CD4-positive, alpha-beta T cell treated with Interleukin-15 for 4 hours (primary cell): ENCODE data around the gene SIRT2.

Experiments
- DNase-seq: peaks from one replicate; pipeline ENCODE4 v3.0.0-alpha.2; 2020; ENCODE audit warnings: low spot score

The SIRT2 gene

DNA sequence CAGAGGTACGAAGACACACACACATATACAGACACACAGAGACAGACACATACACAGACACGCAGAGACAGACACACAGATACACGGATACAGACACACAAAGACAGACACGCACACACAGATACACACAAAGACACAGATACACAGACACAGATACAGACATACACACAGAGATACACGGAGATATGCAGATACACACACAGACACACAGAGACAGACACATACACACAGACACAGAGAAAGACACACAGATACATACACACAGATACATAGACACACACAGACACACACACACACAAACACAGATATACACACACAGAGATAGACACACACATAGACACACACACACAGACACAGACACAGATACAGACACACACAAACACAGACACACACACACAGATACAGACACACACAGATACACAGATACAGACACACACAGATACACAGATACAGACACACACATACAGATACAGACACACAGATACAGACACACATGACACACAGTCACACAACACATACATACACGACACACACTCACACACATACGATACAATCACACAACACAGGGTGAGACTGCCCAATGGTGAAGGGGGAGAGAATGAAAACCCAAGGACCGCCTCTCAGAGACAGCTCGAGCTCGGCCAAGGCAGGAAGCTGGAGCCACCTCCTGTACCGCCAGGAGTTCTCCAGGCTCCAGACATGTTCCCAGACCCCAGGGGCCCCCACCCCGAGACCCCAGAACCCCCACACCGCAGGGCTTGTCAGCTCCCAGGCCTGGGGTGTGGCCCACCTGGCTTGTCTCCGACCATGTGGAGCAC is 21.4 kb upstream of the SIRT2 start:
- DNase-seq: no peak

DNA sequence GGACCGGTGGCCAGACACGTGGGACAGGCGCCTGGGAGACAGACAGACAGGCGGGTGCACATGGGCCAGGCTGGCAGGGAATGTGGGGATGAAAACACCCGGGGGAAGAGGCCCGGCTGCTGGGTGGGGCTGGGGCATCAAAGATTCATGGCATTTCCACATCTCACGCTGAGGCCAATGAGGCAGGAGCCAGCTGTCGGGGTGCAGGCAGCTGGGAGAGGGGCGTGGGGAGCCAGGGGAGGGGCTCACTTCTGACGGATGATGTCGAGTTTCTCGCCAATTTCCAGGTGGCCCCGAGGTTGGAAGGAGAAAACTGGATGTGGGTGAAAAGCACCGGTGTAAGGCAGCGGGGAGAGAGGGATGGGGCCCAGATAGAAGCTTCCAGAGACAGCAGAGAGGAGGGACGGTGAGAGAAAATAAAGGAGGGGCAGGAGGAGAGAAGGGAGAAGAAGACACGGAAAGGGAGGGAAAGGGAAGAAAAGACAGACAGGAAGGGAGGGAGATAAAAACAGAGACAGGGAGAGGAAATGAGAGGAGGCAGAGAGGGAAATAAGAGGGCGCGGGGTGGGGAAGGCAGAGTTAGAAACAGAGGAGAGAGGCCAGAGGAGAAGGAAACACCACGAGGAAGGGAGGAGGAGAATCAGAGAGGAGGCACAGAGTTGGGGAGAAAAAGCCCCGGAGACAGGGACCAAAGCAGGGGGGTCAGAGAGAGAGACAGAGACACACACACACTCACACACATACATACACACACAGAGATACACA is 20.6 kb upstream of the SIRT2 start:
- DNase-seq: no peak

DNA sequence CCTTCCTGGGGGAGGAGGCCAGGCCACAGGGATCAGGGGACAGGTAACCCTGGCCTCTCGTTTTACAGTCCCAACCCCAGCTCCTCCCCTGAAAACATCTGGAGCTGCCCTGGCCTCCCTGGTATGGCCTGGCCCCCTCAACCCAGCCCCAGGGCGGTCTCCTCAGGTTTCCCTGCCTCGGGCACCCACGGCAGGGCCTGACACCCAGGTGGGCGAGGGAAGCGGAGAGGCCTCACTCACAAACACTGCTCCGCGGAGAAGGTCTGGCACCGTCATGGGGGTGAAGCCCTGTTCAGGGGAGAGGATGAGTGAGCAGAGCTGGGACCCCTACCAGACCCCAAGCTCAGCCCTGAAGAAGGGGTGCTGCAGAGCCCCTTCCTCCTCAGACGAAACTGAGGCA is 19.1 kb upstream of the SIRT2 start:
- no peak for DNase-seq

DNA sequence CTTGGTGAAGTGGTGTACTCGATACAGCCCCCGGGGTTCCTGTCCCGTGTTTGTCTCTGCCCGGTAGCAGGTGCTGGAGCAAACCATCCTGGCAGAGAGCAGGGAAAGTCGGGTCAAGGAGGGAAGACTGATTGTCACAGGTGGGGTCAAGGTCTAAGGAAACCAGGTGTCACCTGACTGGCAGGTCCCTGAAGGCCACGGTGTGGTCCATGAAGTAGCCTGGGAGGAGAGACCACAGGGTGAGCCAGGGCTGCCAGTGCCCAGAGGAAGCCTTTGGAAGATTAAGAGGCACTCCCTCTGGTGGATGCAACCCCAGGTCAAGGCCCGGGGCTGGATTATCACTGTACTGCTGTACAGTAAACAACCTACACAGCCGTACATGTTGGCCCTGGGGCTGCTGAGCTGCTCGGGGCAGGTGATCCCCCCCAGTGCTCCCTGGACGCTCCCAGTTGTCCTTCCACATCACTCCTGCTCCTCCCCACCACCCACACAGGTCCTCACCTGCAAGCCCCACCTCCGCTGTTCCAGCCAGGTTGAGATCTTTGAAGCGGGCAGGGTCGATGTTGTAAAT is 18.6 kb upstream of the SIRT2 start:
- no peak for DNase-seq

DNA sequence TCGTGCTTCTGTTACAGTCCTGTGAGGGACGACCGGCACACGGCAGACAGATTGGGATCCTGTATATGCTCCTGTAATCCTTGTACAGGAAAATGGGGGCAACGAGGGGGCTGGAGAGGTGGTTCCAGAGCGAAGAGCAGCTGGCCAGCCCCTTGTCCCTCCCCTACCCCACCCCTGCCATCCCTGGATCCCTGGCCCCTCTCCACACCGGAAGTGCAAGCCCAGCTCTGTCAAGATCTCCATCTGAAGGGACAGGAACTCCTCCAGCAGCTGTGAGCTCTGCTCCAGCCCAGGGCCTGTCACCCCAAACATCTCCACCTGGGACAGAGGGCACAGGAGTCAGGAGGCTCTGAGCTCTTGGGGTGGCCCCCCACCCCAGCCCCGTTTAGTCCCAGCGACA is 18.1 kb upstream of the SIRT2 start:
- no peak for DNase-seq

DNA sequence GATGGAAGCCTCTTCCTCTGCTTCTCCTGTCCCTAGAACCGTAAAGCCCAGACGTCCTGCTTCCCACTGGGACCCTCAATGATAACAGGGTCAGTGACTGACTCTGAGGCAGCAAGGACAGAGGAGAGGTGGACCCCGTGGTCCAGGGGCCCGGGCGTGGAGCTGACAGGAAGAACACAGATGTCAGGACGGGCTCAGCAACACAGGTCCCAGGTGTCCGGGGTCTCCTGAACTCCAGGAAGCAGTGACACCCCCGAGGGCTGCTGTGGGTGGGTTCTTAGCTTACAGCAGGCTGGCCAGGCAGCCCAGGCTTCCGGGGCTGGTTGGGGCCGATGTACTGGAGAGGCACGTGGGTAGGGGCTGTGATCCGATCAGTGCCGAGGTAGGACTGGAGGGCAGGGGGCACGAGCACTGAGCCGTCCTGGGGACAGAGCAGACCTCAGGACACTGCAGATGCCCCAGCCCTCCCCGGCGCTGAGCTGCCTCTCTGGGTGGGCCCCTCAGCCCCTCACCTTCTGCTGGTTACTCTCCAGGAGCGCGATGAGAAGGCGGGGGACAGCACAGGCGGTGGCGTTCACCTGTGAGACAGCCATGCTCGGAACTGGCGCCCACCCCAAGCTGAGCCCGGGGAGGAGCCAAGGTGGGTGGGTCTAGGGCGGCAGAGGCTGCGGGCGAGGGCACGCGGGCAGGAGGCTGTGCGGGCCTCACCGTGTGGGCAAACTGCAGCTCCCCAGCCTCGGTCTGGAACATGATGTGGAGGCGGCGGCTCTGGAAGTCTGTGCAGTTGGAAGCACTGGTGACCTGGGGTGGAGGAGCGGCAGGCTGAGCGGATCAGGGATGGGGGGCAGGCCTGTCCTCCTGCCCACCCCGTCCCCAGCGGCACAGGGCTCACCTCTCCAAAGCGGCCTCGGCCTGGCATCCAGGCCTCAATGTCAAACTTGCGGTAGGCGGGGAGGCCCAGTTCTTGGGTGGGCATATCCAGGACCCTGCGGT is 16.2 kb upstream of the SIRT2 start:
- no peak for DNase-seq

DNA sequence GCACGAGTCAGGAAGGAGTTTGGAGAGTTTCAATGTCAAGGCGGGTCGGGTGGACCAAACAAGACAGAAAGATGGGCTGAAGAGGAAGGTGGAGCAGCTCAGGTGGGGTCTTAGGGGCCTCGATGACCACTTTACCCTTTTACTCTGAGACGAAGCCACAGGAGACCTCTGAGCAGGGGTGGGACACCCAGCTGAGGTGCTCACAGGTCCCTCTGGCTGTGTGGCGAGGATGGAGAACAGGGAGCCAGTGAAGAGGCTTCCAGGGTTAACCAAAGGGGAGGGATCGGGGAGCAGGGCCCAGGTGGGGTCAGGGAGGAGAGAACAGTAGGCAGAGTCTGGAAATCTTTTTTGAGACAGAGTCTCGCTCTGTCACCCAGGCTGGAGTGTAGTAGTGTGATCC is 14.5 kb upstream of the SIRT2 start:
- DNase-seq: no peak

DNA sequence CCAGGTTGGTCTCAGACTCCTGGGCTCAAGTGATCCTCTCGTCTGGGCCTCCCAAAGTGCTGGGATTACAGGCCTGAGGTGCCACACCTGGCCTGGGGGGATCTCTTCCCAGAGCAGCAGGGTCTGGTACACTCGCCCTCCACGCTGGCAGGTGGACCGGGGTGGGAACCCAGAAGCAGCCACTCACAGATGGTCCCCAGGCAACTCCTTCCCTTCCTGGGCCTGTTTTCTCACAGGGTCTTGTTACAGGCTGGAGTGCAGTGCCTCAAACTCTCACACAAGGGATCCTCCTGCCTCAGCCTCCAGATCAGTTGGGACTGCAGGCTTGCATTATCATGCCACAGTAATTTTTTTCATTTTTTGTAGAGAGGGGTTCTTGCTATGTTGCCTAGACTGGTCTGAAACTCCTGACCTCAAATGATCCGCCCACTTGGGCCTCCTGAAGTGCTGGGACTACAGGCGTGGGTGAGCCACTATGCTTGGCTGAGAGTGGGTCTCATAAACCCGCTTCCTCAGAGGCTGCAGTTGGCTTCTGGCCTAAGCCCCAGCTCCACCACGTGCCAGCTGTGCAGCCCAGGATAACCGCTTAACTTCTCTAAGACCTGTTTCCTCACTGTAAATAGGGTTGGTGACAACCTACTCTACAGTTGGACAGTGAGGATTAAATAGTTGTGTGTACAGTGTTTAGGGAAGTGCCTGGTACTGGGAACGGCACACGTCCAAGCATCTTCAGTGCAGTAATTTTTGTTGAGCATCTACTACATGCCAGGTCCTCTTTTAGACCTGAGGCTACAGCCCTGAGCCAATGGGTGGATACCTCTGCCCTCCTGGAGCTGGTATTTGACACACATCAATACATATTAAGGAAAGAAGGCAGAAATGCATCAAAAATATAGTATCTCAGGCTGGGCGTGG is 13.4 kb upstream of the SIRT2 start:
- no peak for DNase-seq

DNA sequence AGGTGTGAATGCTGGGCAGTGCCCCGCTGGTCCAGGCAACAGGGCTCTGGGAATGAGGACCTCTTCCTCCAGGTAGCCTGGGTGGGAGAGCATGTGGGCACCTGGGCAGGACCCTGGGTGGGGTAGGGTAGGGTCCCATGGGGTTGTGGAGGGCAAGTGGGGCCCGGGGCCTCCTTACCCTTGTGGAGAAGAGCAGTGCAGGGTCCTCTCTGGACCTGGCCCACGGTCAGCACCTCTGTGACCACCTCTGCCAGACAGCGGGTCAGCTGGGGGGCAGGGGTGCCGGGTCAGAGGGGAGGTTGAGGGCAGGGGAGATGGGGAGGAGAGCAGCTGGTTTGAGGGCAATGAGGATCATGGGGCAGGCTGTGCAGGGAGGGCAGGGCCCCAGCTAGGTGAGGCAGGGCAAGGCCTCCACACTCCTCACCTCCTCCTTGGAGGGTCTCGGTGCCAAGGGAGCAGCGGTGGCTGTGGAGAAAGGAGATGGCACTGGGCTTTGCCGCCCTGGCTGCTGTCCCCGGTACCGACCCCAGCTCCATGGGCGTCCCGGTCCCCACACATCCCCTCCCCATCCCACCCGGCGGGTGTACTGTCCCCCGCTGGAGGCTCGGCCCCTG is 12.1 kb upstream of the SIRT2 start:
- DNase-seq: no peak

DNA sequence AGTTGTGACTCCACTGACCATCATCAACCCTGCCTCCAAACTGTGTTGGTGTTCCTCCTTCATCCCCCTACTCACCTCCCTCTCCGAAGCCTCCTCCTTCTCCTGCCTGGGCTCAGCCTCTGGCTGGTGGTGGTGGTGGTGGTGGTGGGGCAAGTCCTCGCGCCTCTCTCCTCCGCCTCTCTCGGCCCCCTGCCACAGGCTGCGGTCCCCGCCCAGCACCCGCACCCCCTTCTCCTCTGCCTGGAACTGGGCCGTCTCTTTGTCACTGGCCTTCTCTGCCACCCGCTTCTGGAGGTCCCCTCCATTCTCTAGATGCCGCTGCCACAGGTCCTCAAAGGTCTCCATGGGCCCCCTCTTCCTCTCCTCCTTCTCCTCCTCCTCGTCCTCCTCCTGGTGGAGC is 11.1 kb upstream of the SIRT2 start:
- no peak for DNase-seq

DNA sequence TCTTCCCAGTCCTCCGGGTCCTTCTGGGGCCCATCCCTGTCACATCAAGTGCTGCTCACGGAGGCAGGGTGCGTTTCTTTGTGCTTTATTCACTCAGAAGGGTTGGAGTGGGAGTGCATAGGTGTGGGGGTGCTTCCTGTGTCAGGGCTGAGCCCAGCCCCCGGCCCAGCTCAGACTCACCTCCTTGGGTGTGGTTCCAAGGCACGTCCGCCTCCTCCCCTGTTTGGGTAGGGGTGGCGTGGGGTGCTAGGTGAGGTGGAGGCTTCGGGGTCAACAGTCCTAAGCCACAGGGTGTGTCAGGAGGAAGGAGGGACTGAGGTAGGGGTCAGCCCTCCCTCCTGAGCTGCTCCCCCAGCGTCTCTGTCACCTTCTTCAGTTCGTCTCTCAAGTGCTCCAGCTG is 9.5 kb upstream of the SIRT2 start:
- no peak for DNase-seq

DNA sequence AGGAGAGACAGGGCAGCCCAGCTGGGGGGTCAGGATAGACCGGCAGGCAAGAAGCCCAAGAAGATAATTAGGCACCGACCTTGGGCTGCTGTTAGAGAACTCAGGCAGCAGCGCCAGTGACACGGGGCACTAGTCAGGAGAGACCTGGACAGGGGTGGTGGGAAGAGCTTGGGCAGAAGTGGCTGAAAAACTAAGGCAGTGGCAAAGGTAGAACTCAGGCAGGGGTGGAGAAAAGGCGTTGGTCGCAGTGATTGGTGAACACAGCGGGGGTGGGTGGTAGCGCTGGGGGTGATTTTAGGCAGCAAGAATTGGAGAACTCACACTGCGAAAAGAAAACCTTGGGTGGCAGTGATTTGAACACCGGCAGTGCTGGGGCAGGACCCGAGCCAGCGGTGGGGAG is 8.3 kb upstream of the SIRT2 start:
- no peak for DNase-seq

DNA sequence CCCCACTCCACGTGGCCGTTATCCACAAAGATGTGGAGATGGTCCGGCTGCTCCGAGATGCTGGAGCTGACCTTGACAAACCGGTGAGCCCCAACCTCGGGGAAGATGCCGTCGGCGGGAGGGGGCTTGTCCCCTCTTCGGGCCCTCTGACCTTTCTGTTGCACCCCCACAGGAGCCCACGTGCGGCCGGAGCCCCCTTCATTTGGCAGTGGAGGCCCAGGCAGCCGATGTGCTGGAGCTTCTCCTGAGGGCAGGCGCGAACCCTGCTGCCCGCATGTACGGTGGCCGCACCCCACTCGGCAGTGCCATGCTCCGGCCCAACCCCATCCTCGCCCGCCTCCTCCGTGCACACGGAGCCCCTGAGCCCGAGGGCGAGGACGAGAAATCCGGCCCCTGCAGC is 7.8 kb upstream of the SIRT2 start:
- no peak for DNase-seq

DNA sequence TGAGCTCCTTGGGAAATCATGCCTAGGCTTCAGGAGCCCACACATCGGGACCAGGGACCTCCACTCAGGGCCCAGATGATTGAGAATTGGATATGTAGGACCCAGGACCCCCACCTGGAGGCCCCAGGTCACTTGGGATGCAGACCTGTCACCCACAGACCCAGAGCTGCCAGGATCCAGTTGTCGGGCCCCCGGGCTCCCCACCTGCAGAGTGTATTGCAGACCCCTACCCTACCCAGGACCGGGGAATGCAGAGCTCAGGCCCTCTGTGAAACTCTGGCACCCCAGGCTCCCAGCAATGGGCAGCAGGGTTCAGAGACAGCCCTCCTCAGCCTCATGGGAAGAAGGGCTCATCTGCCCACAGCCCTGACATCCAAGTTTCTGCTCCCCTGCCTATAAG is 6.2 kb upstream of the SIRT2 start:
- no peak for DNase-seq

DNA sequence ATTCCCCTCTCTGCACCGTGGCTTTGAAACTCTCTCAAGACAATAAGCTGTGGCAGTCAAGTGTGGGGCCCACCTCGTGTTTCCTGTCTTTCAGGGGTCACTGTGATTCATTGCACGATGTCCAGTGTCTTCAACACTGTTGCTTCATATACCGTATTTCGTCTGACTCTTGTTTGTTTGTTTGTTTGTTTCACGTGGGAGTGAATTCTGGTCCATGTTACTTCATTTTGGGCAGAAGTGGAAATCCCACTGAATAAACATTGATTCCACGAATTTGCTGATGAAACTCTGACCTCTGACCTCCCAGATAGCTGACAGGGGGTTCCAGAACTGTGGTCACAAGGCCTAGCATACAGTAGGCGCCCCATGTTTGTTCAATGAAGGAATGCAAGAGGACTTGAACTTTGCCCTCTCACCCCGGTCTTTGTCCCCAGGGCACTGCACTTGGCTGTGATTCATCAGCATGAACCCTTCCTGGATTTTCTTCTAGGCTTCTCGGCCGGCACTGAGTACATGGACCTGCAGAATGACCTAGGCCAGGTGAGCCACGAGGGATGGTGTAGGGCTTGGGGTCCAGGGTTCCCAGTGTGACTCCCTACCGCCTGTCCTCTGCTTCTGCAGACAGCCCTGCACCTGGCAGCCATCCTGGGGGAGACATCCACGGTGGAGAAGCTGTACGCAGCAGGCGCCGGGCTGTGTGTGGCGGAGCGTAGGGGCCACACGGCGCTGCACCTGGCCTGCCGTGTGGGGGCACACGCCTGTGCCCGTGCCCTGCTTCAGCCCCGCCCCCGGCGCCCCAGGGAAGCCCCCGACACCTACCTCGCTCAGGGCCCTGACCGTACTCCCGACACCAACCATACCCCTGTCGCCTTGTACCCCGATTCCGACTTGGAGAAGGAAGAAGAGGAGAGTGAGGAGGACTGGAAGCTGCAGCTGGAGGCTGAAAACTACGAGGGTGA is 5.4 kb upstream of the SIRT2 start:
- no peak for DNase-seq

DNA sequence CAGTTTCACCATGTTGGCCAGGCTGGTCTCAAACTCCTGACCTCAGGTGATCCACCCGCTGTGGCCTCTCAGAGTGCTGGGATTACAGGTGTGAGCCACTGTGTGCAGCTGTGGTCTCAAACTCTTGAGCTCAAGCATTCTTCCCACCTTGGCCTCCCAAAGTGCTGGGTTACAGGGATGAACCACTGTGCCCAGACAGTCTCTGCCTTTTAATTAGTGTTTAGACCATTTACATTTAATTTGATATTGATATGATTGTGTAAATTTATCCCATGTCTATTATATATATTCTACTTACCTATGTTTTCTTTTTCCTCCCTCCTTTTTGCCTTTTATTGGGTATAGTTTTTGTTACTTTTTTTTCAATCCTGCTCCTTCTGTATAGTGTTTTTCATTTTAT is 2.3 kb upstream of the SIRT2 start:
- no peak for DNase-seq

DNA sequence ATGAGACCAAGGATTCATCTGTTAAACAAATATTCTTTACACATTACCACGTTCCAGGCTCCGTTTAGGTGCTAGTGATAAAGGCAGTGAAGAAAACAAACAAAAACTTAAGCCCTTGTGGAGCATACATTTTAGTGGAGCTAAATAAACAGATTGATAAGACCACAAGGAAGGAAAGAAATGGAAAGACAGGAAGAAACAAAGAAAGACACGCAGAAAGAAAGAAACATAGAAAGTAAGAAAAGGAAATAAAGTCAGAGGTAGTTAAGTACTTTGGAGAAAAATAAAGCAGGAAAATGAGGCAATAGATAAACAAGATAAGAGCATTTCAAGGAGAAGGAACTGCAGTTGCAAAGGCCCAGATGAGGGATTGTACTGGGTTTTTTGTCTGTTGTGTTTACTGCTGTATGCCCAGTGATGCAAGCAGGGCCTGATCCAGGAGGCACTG is 1.3 kb upstream of the SIRT2 start:
- DNase-seq: no peak

DNA sequence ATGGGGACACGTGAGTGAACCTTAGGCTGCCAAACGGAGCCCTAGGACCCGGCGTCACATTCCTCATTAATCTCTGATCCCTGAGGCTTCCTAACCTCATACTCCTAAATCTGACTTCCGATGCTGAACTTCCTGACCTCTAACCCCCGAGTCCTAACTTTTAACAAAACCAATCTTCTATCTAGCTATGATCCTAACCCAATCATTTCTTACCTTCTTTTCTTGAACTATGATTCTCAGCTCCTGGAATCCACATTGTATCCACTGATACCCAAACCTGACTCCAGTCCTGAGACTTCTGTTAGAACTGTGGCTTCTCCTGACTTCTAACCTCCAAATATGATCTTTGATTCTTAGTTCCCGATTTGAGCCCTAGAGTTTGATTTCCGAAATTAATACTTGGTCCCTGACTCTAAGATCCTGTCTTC is 798 bp upstream of the SIRT2 start:
- no peak for DNase-seq

DNA sequence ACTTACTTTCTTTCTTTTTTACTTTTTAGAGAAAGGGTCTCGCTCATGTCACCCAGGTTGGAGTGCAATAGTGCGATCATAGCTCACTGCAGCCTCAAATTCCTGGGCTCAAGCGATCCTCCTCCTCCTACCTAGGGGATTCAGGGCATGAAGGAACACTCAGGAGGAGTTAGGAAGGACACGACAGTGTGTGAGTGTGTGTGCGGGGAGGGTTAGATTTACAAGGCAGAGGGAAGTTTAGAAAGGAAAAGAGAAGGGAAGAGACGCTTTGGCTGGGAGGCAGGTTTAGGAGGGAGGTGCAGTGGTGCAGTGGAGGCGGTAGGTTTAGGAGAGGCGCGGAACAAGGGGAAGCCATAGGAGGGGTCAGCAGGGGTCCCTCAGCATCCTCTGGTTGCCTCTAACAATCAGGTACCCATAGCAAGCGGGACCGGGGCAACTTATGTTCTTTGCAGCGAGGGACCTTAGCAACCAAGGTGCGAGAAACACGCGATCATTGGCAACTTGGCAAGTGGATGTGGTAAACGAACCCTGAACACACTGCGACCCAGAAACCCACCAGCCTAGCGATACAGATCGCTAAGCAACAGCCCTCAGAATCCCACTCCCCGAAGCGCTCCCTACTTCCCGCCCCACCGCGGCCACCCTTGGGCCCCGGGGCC is 501 bp downstream of the SIRT2 start:
- no peak for DNase-seq
